HepG2 (cell line): Measurements from ENCODE around the gene TRMT1. TPM values are rescaled to one million over a fixed set of nuclear protein-coding genes. Genes with fewer than 3 reads are reported as not detected.

Experiments
- ATAC-seq: fragments of 200-7000 bp; cut with Tn5 transposase; 3 replicates; pipeline ENCODE4 v1.9.1; 2020; ENCODE audit warnings: mild to moderate bottlenecking, moderate library complexity
- BruUV-seq: library from RNA; stranded (reverse); fragments of 400-500 nt; replicated peaks from 2 replicates; lab custom pipeline; 2021; lab: Mats Ljungman, UMichigan
- CTCF ChIA-PET: fragments of 300-600 bp; formaldehyde crosslinking; extraction: SDS; loops from one replicate; lab custom pipeline; 2021; ENCODE audit warnings: low total read pairs, inconsistent platforms, low intra/inter-chr PET ratio; lab: Yijun Ruan, JAX
- POLR2A ChIA-PET: fragments of 350-600 bp; sonication (Branson Sonifier 250); formaldehyde crosslinking; loops from one replicate; lab custom pipeline; 2020; ENCODE audit warnings: antibody characterized with exemption, inconsistent platforms; lab: Yijun Ruan, JAX
- DNase-seq: peaks from one replicate; pipeline ENCODE4 v3.0.0-alpha.2; 2015; ENCODE audit warnings: low spot score
- FAIRE-seq: peaks from 3 replicates; lab custom pipeline; 2011; peaks lifted over from hg19 to GRCh38; lab: Jason Lieb, UNC
- H2AFZ ChIP-seq: one replicate; pipeline ENCODE4 v1.6.1; 2011; ENCODE audit warnings: low read length, inconsistent platforms
- H3K27ac ChIP-seq: fragments of 300-600 bp; 3 replicates; pipeline ENCODE4 v1.8.0; 2011; ENCODE audit warnings: mixed run types, mild to moderate bottlenecking, mixed read lengths, low read length, inconsistent platforms; ENCODE audit not compliant: insufficient read depth; ENCODE audit errors: extremely low read length
- H3K27me3 ChIP-seq, 2 experiments: fragments of 200-600 bp in 1 of 2; 2 replicates in 1 of 2; 3 replicates in 1 of 2; pipeline versions ENCODE4 v1.6.0 to v1.8.0; 2011; ENCODE audit warnings: low read length in 2 of 2, mild to moderate bottlenecking in 2 of 2, moderate library complexity in 2 of 2, inconsistent platforms in 1 of 2; ENCODE audit not compliant: insufficient read depth in 2 of 2, control insufficient read depth in 1 of 2
- H3K36me3 ChIP-seq, 2 experiments: fragments of 200-600 bp in 1 of 2; replicated peaks in 1 of 2; 2 replicates in 1 of 2; 3 replicates in 1 of 2; pipeline versions ENCODE4 v1.5.1 to v1.8.0; 2011; ENCODE audit warnings: low read length in 2 of 2, inconsistent platforms in 1 of 2; ENCODE audit not compliant: insufficient read depth in 2 of 2, control insufficient read depth in 1 of 2
- H3K4me1 ChIP-seq: 2 replicates; pipeline ENCODE4 v1.5.1; 2012; ENCODE audit warnings: low read length, inconsistent platforms; ENCODE audit not compliant: insufficient read depth
- H3K4me2 ChIP-seq: 2 replicates; pipeline ENCODE4 v1.6.0; 2011; ENCODE audit warnings: low read depth, low read length, inconsistent platforms
- H3K4me3 ChIP-seq, 3 experiments: fragments of 200-600 bp in 1 of 3; sonication (generic), shearing (Covaris generic) in 1 of 3; replicated peaks in 1 of 3; 2 replicates each; pipeline ENCODE4 v1.5.1; 2011 to 2016; ENCODE audit warnings: low read length in 3 of 3, inconsistent platforms in 2 of 3, low read depth in 2 of 3, mild to moderate bottlenecking in 2 of 3, control low read depth in 1 of 3, mixed read lengths in 1 of 3; ENCODE audit not compliant: insufficient read depth in 1 of 3
- H3K79me2 ChIP-seq: one replicate; pipeline ENCODE4 v1.6.1; 2011; ENCODE audit warnings: low read length, inconsistent platforms; ENCODE audit not compliant: insufficient read depth
- H3K9ac ChIP-seq: 2 replicates; pipeline ENCODE4 v1.6.0; 2011; ENCODE audit warnings: mild to moderate bottlenecking, low read depth, low read length, inconsistent platforms; ENCODE audit not compliant: insufficient read depth
- H3K9me3 ChIP-seq: 2 replicates; pipeline ENCODE4 v1.5.1; 2012; ENCODE audit warnings: mild to moderate bottlenecking, low read length
- H4K20me1 ChIP-seq: 2 replicates; pipeline ENCODE4 v1.6.0; 2011; ENCODE audit warnings: inconsistent platforms, mild to moderate bottlenecking, low read length, moderate library complexity; ENCODE audit not compliant: insufficient read depth
- AKAP8 ChIP-seq: sonication (generic); formaldehyde crosslinking; IDR thresholded peaks from 2 replicates; pipeline ENCODE4 v1.5.1; 2020; ENCODE audit warnings: mild to moderate bottlenecking, missing genetic modification reagents
- EHMT2 ChIP-seq: fragments of 200-600 bp; sonication (generic); IDR thresholded peaks from 2 replicates; pipeline ENCODE4 v1.7.0; 2017; ENCODE audit warnings: antibody characterized with exemption, low read depth, low read length, borderline replicate concordance
- JUND ChIP-seq: sonication (generic); formaldehyde crosslinking; IDR thresholded peaks from 2 replicates; pipeline ENCODE4 v1.8.0; 2022; ENCODE audit warnings: mild to moderate bottlenecking, missing genetic modification reagents
- KDM3A ChIP-seq: IDR thresholded peaks from 2 replicates; pipeline ENCODE4 v1.6.1; 2018; ENCODE audit warnings: low read depth, missing compliant biosample characterization
- LCORL ChIP-seq, 2 experiments: fragments of 450-650 bp in 1 of 2; sonication (generic) in 1 of 2; formaldehyde crosslinking in 1 of 2; IDR thresholded peaks; 2 replicates each; pipeline versions ENCODE4 v1.5.0 to v1.6.1; 2017 to 2020; ENCODE audit warnings: antibody characterized with exemption in 1 of 2, missing genetic modification reagents in 1 of 2
- MTA1 ChIP-seq: sonication (generic); formaldehyde crosslinking; IDR thresholded peaks from 2 replicates; pipeline ENCODE4 v1.4.0; 2020; ENCODE audit warnings: missing genetic modification reagents, mild to moderate bottlenecking, borderline replicate concordance
- NCOA5 ChIP-seq: sonication (generic); formaldehyde crosslinking; IDR thresholded peaks from 2 replicates; pipeline ENCODE4 v1.4.0; 2020; ENCODE audit warnings: missing genetic modification reagents
- RFX1 ChIP-seq: fragments of 450-650 bp; IDR thresholded peaks from 2 replicates; pipeline ENCODE4 v1.6.1; 2017
- TBX3 ChIP-seq: fragments of 450-650 bp; IDR thresholded peaks from 2 replicates; pipeline ENCODE4 v1.6.1; 2017; ENCODE audit warnings: antibody characterized with exemption, mild to moderate bottlenecking, inconsistent platforms, borderline replicate concordance
- ZNF484 ChIP-seq: sonication (generic); formaldehyde crosslinking; IDR thresholded peaks from 2 replicates; pipeline ENCODE4 v1.5.1; 2020; ENCODE audit warnings: mild to moderate bottlenecking, low read depth, missing genetic modification reagents, borderline replicate concordance
- WGBS: methylation state at CpG from one replicate; pipeline ENCODE4 v1.1.6; 2017; ENCODE audit warnings: low lambda C conversion rate; 5-methylcytosine and 5-hydroxymethylcytosine counted together
- in situ Hi-C: cut with HindIII; loops from 2 replicates; pipeline ENCODE4 v1.10.0; 2017; ENCODE audit warnings: low pct_unique_long_range_greater_than_20kb; ENCODE audit not compliant: extremely low pct_ligation_motif_present
- intact Hi-C: fragments of 100-400 bp; cut with micrococcal nuclease; formaldehyde crosslinking; loops from one replicate; pipeline ENCODE4 v1.10.0; 2022; ENCODE audit not compliant: unreplicated experiment
- polyA plus RNA-seq, 8 experiments: library from polyadenylated mRNA; depleted of rRNA in 3 of 8; stranded (reverse) in 7 of 8; unstranded in 1 of 8; fragments of >200 nt; fragmentation: Illumina TruSeq in 4 of 8; extraction: Trizol in 4 of 8; gene quantifications; 2 replicates each; pipeline versions ENCODE4 v1.2.1 to v1.2.3, GENCODE V29; 2011 to 2016; ENCODE audit warnings: low read depth in 4 of 8, missing spikeins in 1 of 8, mixed read lengths in 1 of 8; ENCODE audit not compliant: insufficient read depth in 1 of 8
- total RNA-seq, 5 experiments: library from RNA; depleted of rRNA; stranded (reverse); fragments of >200 nt; fragmentation: Illumina TruSeq; extraction: Trizol; gene quantifications; 2 replicates each; pipeline ENCODE4 v1.2.3, GENCODE V29; 2016; ENCODE audit warnings: low read depth in 1 of 5
- TF ChIP-seq, protein P1 (sequence below): sonication (generic); formaldehyde crosslinking; IDR thresholded peaks from 2 replicates; pipeline ENCODE4 v1.4.0; 2020; ENCODE audit warnings: missing genetic modification reagents
- TF ChIP-seq, protein P2 (sequence below), 2 experiments: sonication (generic) in 1 of 2; formaldehyde crosslinking in 1 of 2; IDR thresholded peaks; 2 replicates each; pipeline versions ENCODE4 v1.4.0 to v1.6.1; 2018 to 2020; ENCODE audit warnings: missing genetic modification reagents in 2 of 2, borderline replicate concordance in 1 of 2, low read depth in 1 of 2, mild to moderate bottlenecking in 1 of 2, missing biosample characterization in 1 of 2

The TRMT1 gene
- total and polyA plus RNA-seq, 2 of the 13 experiments (the other 11 are each of a cell fraction or from before 2014, with no cell fraction given): 35.5 to 44.1 TPM

- TF ChIP-seq, protein P1, sequence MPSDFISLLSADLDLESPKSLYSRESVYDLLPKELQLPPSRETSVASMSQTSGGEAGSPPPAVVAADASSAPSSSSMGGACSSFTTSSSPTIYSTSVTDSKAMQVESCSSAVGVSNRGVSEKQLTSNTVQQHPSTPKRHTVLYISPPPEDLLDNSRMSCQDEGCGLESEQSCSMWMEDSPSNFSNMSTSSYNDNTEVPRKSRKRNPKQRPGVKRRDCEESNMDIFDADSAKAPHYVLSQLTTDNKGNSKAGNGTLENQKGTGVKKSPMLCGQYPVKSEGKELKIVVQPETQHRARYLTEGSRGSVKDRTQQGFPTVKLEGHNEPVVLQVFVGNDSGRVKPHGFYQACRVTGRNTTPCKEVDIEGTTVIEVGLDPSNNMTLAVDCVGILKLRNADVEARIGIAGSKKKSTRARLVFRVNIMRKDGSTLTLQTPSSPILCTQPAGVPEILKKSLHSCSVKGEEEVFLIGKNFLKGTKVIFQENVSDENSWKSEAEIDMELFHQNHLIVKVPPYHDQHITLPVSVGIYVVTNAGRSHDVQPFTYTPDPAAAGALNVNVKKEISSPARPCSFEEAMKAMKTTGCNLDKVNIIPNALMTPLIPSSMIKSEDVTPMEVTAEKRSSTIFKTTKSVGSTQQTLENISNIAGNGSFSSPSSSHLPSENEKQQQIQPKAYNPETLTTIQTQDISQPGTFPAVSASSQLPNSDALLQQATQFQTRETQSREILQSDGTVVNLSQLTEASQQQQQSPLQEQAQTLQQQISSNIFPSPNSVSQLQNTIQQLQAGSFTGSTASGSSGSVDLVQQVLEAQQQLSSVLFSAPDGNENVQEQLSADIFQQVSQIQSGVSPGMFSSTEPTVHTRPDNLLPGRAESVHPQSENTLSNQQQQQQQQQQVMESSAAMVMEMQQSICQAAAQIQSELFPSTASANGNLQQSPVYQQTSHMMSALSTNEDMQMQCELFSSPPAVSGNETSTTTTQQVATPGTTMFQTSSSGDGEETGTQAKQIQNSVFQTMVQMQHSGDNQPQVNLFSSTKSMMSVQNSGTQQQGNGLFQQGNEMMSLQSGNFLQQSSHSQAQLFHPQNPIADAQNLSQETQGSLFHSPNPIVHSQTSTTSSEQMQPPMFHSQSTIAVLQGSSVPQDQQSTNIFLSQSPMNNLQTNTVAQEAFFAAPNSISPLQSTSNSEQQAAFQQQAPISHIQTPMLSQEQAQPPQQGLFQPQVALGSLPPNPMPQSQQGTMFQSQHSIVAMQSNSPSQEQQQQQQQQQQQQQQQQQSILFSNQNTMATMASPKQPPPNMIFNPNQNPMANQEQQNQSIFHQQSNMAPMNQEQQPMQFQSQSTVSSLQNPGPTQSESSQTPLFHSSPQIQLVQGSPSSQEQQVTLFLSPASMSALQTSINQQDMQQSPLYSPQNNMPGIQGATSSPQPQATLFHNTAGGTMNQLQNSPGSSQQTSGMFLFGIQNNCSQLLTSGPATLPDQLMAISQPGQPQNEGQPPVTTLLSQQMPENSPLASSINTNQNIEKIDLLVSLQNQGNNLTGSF (CRISPR knock-in tag): no peak
- no peak for TF ChIP-seq NCOA5 (CRISPR knock-in tag)
These were observed 39.2 kb upstream of the TRMT1 start (continued) for GRCh38 chr19:13155472-13156359.

DNA sequence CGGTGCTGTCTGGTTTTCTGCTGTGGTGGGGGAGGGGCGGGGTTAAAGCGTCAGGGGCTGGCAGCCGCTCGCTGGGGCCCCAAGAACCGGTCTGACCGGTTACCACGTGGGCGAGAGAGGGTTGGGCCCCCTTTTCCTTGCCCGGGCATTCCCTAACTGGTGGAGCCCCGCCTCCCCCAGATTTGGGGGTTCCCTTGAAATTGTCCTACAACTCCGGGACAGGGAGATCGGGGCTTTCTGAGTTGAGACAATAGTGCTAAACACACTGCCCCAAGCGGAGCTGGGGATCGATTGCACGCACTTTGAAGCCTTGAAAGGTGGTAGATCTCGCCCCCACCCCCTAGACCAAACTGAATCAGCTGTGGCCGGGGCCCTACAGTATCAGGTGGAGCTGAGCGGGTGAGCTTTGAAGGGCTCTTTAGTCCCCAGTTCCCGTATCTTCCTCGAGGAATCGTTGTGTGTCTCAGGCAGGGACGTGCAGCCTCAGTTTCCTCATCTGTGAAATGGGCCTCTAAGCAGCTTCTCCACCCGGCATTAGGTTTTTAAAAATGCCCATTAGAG is 38.5 kb upstream of the TRMT1 start:
- POLR2A ChIA-PET: interaction anchor here (0.7 to 3.0 kb wide), 13 partner anchors 9 to 177 kb away, joined by 3 to 63 read pairs (median 5); partner anchors contain the start of gene NACC1
- intact Hi-C loops (loop anchor here (5.0 kb wide), 2 partner anchors 38 to 692 kb away; partner anchors contain the start of genes NACC1 and TRMT1), in situ Hi-C loops (loop anchor here (5.0 kb wide), 2 partner anchors 37 to 38 kb away; partner anchors contain the start of genes NACC1 and TRMT1)
- ATAC-seq: peak; percentile 14
- Histone ChIP-seq H3K9me3 (no peaks in the 10 kb centered on the region), H3K4me3 (peak overlapping the region; percentile 57 to 91 (median 74)), H3K27me3 (no peaks in the 10 kb centered on the region; a peak in 1 of 5 replicates), H3K4me1 (peaks cover 32% of the 10 kb centered on the region), H3K79me2 (peaks cover 39% of the 10 kb centered on the region), H3K9ac (peak overlapping the region; percentile 94), H3K36me3 (no peaks in the 10 kb centered on the region), H3K27ac (peak overlapping the region; percentile 95), H2AFZ (no peak overlapping the region), H4K20me1 (peaks cover 3% of the 10 kb centered on the region; the same call in 1 of the 2 replicates), H3K4me2 (peak overlapping the region; percentile 96)
- BruUV-seq: no TSS peak
- peak; percentile 75 for DNase-seq
- no peak for FAIRE-seq
- CTCF ChIA-PET: interaction anchor here (1.2 kb wide), 1 partner anchor 41 kb away, joined by 3 read pairs; no protein-coding TSS in a partner anchor
- under 1% methylated on average over 16 of the region's 24 CpGs for WGBS
- peak; percentile 65; the same call in 1 of the 2 replicates for TF ChIP-seq KDM3A (CRISPR knock-in tag)
- peak; percentile 38; the same call in 1 of the 2 replicates for TF ChIP-seq AKAP8 (CRISPR knock-in tag)
- TF ChIP-seq TBX3: 0 out of 2 replicates have a peak, but pooled peaks have one; percentile 7
- TF ChIP-seq LCORL (IDR thresholded peaks at IDR 0.05): no peak
- TF ChIP-seq LCORL (CRISPR knock-in tag; IDR thresholded peaks at IDR 0.05): 0 out of 2 replicates have a peak, but pooled peaks have one; percentile 3
- no peak for TF ChIP-seq RFX1
- no peak for TF ChIP-seq MTA1 (CRISPR knock-in tag)
- no peak for TF ChIP-seq JUND (CRISPR knock-in tag)
- TF ChIP-seq, protein P2, sequence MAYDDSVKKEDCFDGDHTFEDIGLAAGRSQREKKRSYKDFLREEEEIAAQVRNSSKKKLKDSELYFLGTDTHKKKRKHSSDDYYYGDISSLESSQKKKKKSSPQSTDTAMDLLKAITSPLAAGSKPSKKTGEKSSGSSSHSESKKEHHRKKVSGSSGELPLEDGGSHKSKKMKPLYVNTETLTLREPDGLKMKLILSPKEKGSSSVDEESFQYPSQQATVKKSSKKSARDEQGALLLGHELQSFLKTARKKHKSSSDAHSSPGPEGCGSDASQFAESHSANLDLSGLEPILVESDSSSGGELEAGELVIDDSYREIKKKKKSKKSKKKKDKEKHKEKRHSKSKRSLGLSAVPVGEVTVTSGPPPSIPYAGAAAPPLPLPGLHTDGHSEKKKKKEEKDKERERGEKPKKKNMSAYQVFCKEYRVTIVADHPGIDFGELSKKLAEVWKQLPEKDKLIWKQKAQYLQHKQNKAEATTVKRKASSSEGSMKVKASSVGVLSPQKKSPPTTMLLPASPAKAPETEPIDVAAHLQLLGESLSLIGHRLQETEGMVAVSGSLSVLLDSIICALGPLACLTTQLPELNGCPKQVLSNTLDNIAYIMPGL (CRISPR knock-in tag; IDR thresholded peaks at IDR 0.05; ENCODE audit: borderline replicate concordance in 1 of 2, low read depth in 1 of 2): peak; percentile 28 to 43; a peak in 1 of 4 replicates
- no peak for TF ChIP-seq EHMT2
- TF ChIP-seq ZNF484 (CRISPR knock-in tag): no peak
